ENCODE results near the gene TRIM73.
"Not testable (repeated sequence)": the region's sequence is repeated elsewhere in the genome, so short reads cannot be mapped to it uniquely, and the experiment has no call there.

- TF ChIP-seq POLR2A, CTCF (IDR thresholded peaks at IDR 0.05): not testable (repeated sequence)
Observed at GRCh38 chr7:75416787-75417186, 21.4 kb downstream of the TRIM73 start.
